Glomerular endothelial cell (primary cell): ENCODE measurements around the gene ANKRD34A. TPM values are rescaled to one million over a fixed set of nuclear protein-coding genes. Genes with fewer than 3 reads are reported as not detected.

Experiments
- DNase-seq: peaks from one replicate; pipeline ENCODE4 v3.0.0-alpha.2; 2011; ENCODE audit warnings: low read depth, low spot score; ENCODE audit errors: extremely low read depth
- total RNA-seq: library from RNA; depleted of rRNA; stranded (reverse); fragments of >200 nt; gene quantifications from 2 replicates; pipeline ENCODE4 v1.2.3, GENCODE V29; 2015

ANKRD34A gene
- total RNA-seq, 1 donor from 2014 or later: 0.35 TPM

DNA sequence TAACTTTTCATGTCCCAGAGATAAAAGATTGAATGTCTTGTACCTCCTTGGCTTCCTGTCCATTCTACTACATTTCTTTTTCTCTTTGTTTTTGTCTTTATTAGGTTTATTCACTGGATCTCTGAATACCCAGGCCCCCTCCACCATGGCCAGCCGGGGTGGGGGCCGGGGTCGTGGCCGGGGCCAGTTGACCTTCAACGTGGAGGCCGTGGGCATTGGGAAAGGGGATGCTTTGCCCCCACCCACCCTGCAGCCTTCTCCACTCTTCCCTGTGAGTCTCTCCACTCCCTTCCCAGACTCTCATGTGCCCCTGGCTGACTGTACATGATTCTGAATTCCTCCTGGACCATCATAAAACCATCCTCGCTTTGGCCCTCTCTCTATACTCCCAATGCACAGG is 10.3 kb upstream of the ANKRD34A start:
- no peak for DNase-seq

DNA sequence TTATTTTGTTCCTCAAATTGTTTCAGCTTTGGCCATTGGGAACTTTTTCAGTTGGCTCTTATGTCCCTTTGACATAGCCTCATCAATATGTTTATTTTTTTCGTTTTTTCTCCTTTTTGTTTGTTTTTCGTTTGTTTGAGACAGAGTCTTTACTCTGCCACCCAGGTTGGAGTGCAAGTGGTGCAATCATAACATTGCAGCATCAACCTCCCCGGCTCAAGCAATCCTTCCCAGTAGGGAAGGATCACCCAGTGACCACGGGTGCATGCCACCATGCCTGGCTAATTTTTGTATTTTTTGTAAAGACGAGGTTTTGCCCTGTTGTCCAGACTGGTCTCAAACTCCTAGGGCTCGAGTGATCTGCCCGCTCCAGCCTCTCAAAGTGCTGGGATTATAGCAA is 8.2 kb upstream of the ANKRD34A start:
- no peak for DNase-seq

DNA sequence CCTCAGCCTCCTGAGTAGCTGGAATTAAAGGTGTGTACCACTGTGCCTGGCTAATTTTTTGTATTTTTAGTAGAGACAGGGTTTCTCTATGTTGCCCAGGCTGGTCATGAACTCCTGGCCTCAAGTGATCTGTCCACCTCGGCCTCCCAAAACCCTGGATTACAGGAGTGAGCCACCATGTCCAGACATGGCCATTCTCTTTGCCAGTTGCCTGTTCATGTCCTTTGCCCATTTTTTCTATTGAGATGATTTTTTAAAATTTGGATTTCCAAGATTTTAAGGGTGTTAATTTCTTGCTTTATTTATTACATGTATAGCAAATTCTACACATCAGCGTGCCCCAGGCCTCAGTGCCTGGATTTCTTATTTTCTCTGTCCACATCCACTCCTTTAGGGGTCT is 2.9 kb upstream of the ANKRD34A start:
- no peak for DNase-seq

DNA sequence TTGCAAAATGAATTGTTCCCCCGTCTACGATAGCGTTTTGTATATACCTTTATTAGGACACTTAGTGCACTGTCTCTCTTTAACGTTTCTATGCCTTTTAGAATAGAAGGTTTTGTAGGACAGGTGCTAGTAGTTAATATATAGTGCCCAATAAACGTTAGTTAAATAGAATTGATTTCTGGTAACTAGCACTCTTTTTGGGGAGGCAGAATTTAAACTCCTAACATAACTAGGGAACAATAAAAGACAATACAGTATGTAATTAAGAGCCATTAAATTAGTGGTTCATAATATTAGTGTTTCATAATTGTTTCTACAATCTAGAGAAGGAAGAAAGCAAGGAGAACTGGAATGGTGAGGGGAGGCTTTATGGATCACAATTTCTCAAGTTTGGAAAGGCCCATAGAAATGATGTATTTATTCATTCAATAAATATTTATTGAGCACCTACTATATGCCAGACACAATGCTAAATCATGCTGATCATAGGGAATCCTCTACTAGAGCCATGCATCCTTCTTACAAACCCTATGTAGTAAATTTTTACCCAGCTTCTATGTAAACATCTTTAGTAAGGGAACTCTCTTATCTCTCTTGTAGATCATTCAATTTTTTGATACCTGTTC is 857 bp upstream of the ANKRD34A start:
- no peak for DNase-seq

DNA sequence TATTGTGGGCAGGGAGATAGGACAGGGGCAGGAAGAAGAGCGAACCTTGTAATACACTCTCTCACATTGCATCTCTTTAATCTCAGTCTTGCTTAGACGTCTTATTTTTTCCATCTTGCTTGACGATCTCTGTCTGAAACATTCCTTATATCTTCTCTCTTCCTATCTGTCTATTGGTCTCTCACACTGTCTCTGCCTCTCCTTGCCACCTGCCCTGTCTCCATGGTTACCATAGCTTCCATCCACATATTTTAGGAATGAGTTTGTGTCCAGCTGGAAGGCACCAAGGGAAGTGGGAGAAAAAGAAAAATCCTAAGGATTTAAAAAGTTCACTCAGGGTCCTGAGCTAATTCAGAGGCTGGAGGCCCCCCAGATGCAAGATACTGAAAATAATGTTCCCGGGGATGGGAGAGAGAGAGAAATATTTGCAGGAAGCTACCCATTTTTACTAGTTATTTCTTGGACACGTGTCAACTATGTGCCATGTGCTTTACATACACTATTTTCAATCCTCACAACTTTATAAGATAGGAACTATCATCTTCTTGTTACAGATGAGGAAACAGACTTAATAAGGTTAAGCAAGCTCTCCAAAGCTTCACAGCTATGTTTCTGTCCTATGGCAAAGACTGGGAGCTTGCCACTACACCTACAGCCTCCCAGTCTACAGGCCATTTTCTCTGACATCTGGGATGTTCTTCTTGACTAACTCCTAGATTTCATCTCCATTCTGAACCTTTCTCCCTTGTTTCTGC is 933 bp downstream of the ANKRD34A start:
- DNase-seq: no peak

DNA sequence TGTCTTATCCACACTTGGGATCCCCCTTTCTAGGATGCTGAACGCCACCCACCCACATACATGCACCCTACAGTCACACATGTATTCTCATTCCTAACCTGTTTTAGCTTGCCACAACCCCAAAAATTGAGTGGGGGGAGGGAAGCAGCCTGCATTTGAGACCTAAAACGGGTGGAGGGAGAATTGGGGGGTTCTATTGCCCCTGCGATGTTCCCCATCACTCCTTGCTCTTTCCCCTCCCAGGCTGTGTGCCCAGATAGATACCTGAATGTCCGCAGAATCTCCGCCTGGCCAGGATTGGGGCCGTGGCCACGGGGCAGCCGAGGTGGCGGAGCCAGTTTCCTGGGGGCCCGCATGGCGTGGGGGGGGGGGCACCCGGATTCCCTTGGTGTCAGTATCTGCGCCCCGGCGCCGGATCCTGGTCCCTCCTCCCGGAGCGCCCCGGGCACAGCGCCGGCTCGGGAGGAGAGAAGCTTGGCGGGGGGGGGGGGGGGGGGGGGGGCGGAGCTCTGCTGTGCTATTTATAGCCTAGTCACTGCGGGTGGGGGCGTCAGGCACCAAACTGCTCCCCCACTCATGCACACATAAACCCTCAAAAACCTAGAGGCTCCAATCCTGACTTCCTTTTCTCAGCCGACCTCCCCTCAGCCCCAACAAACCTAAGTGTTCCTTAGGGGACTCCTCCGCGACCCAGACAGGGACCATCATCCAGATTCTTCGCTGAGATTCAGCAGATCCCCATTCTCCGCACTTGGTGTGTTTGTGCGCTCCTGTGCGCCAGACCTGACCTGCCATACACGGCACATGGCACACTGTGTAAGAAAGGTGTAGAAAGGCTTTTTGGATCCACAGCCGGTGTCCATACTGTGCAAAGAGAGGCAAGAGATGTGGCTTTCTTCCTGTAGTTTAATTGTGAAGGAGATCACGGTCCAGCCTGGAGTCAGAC is 1.9 kb downstream of the ANKRD34A start:
- no peak for DNase-seq

DNA sequence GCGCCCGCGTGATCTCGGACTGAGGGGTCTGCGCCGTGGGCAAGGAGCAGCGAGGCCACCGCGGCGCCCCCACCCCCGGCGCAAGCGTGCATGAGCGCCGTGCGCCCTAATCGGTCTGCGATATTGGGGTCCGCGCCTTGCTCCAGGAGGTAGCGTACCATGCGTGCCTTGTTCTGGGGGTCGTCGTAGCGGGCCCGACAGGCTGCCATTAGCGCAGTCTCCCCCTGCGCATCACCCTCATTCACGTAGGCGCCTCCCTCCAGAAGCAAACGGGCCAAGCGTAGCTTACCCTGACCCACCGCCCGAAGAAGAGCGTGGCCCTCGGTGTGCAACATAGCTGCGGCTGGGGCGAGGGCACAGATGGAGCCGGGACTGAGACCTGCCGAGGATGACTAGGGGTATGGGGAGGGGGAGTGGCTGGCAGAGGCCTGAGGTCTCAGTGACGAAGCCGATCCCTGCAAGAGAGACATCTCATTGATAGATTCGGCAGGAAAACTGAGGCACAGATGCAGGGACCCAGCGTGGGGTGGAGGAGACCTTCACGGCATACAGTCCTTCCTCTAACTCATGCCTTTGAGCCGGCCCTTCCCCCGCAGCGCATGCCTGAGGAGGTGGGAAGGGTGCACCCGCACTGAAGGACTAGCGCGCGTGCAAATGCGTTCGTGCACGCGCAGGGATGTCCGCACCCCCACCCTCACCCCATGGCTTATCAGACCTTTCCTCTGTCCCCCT is 2.8 kb downstream of the ANKRD34A start:
- no peak for DNase-seq

DNA sequence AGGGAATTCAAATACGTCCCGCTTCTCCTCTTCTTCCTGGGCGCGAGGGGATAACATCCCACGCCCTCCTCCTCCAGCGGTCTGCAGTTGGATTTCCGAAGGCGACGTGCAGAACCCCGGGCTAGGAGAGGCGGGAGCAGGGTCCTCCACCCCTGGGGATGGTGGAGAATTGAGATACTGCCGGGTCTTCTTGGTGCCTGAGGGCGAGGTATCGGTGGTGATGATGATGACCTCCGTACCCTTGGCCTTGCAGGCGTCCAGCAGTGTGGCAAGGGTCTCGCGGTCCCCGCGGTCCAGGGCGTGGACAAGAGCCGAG is 3.3 kb downstream of the ANKRD34A start:
- DNase-seq: no peak

DNA sequence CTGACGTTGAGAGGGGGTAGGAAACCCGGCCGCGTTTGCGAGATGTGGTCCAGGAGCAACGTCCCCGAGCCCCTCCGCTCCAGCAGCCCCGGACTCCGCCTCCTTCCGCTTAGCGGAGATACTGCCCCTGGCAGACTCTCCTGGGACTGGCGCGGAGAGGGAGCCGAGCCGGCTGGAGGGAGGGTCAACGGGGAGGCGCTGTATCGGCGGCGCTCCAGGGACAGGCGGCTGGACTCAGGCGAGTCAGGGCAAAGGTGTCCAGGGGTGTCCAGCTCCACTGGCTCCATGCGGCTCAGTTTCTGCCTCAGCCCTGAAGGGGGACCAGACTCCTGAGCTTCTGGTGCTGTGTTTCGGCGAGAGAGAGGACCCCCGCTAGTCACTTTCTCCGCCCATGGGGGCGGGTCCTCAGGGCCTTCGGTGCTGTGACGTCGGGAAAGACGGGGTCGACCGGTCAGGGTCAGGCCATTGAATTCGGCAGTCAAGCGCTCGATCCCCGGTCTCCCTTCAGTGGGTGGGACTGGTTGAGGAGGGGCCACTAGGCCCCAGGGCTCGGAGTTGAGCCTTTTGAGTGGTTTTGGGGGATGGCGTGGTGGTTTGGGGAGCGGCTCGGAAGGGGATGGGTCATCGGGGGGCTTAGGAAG is 3.8 kb downstream of the ANKRD34A start:
- DNase-seq: no peak

DNA sequence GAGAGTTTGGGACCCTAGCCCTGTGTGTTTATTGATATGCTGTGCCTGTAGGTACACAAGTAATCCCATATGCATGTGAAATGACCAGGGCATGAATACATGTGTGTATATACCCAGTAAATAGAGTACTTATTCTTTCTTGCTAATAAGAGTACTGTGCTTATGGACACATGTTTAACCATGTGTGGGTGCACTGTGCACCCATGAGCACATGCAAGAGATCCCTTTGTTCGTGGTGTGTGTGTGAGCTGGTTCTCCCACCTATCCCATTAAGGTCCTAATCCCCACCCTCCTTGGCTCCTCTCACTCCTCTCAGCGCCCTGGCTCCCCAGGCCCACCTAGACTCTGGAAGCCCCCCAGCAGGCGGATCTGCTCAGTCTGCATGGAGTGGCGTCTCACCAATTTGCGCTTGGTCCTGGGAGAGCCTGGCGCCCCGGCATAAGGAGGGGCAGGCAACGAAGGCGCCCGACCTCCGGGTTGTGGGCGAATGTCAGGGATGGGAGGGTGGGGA is 4.4 kb downstream of the ANKRD34A start:
- no peak for DNase-seq

DNA sequence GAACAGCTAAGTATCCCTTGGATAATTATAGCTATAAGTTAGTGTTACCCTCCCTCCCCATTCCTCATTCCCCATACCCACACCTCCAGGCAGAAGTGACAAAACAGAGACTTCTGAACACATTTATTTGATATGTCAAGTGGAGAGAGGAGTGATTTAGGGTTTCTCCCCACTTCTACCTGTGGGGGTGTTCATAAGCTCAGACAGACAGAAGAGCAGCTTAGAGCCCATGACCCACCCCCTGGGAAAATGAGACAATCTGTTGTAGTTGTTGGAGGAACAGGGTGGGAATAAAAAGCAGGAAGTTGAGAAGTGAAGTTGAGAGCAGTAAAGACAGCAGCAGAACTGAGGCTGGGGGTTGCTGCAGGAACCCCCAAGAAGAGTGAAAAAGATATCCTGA is 5.0 kb downstream of the ANKRD34A start:
- no peak for DNase-seq

DNA sequence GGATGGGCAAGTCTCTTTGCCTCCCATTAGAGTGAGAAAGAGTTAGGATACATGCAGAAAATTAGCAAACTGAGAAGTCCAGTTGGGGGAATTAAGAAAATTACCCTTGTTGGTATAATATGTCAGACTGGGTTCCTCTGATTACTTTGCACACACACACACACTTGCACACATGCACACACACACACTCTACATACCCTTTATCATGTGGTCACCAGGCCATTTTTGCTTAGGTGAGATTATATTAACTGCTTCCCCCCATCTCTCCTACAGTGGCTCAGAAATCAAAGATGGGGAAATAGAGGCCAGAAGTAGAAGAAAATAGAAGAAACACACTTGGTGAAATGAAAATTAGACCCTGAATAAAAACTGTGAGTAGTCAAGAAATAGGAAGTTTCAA is 5.6 kb downstream of the ANKRD34A start:
- no peak for DNase-seq

DNA sequence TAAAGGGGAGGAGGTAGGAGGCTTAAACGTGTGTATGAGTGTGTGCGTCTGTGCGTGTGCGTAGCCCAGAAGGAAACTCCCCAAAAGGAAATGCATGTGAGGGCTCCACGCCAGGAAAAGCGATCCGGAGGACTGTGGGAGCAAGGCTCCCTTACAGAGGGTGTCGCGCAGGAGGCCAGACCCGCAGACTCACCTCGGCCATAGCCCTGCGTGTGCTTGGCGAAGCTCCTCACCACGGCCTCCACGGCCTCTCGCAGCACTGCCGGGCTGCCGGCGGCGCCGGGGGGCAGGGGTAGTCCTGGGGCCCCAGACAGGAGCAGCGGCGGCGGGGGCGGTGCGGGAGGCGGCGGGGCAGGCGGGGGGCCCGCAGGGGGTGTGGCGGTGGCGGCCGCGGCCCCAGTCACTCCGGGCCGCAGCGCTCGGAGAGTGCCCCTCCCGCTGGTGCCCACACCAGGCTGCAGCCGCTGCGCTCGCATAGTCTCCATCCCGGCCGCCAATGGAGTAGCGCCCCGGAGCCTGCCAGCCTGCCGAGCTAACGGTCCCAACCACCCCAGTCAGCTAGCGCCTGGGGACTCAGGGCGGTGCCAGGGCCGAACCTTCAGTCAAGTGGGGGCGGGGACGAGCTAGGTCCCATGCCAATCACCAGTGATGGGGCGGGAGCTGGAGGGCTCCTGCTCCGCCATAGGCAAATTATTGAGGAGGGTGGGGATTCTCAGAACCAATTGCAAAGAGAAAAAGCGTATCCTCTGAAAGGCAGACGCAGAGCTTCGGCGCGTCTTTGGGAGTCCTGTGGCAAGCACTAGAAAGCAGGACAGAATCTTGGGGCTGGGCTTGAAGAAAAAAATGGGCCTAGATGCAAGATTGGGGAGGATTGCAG is 6.7 kb downstream of the ANKRD34A start, which contains the start of gene LIX1L:
TSS of gene LIX1L (minus strand) at position 575 of the 877 bp plus-strand sequence. CDS start at position 485, 90 bp downstream.
- peak; percentile 77 for DNase-seq

DNA sequence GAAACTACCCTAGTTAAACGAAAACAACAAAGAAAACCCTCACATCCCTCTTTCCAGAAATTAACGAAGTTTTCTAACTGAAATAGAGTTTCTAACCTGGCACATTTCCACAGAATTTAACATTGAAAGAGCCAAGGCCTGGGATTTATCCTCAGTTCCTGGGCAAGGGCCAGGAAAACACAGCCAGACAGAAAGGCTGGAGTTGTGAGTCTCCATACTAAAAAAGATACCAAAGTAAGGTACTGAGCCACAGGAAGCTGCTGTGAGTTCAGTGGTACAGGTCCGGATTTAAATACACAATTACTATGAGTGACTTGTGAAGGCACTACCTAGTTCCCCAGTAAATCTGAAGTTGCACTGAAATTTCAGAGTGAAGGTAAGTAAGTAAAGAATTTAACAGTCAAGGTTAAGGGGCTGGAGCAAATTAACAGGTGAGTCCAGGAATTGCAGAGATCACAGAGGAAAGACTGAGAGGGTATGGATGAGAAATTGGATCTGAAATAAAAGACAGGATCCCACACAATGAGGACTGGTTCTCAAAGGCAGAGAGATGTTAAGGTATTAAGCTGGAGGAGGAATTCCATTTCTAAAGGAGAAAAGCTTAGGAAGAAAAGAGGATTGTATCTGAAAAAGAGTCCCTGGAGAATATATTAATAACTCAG is 7.5 kb downstream of the ANKRD34A start:
- DNase-seq: no peak

DNA sequence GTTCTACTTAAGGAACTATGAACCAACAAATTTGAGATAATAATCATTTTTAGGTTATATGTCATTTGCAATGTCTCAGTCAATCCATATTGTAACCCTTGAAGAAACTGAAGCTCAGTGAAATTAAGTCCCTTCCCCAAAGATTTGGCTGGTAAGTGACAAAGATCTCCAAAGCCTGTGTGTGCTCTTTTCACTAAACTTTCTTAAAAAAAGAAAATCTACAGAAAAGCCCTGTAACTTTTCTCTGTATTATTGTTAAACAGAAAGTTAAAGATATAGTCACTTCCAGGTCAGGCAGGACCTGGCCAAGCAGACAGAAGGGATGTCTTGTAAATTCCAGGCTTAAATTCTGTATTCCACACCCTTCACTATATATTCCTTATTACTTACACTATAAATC is 8.0 kb downstream of the ANKRD34A start:
- DNase-seq: no peak

DNA sequence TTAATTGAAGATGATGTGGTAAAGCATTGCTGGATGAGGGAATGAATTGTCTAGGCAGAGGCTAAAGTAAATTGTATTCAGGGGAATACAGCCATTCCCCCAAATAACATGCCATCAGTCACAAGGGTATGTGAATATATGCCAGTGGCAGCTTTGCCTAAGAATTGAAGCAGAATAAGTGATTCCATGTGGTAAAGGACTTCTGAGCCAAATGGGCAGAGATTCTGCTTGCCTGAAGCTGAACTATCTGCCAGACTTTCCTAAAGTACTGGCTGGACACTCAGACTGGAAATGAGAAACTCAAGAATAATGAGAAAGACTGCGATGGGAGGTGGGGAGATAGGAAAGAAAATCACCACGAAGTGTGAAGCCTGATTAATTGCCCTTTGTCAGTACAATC is 8.9 kb downstream of the ANKRD34A start:
- no peak for DNase-seq

DNA sequence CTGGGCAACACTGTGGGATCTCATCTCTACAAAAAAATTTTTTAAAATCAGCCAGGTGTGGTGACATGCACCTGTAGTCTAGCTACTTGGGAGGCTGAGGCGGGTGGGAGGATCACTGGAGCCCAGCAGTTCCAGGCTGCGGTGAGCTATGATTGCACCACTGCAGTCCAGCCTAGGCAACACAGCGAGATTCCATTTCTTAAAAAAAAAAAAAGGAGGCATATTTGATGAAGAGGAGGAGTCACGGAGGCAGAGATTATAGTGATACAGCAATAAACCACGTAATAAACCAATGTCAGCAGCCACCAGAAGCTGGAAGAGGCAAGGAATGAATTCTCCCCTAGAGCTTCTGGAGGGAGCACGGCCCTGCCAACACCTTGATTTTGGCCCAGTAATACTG is 10.5 kb downstream of the ANKRD34A start:
- DNase-seq: no peak

DNA sequence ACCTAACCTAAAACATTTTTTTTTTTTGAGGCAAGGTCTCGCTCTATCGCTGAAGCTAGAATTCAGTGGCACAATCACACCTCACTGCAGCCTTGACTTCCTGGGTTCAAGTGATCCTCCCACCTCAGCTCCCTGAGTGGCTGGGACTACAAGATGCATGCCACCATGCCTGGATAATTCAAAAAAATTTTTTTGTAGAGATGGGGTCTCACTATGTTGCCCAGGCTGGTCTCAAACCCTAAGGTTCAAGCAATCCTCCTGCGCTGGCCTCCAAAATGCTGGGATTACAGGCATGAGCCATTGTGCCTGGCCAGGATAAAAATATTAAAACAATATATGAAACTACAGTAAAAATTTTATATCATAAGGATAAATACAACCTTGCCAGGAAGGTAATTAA is 11.5 kb downstream of the ANKRD34A start:
- DNase-seq: no peak

DNA sequence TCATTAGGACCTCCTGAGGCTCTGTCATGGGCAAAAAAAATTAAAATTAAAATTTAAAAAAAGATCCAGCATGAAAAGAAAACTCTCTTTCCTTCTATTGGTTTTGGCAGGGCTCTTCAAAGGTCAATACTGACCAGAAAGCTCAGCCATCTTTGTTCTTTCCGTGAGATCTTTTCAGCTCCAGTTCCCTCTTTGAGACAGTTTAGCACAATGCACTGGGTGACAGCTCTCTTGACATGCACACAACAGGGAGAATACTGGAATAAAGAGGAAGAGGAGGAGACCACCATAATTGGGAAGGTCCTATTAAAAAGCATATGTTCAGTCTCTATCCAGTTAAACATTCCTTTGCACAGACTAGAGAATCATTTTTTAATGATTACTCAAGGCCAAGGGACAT is 12.8 kb downstream of the ANKRD34A start:
- no peak for DNase-seq
